Activated T-helper 2 cell treated with anti-CD3 and anti-CD28 coated beads, Interferon-gamma antibody, Interleukin-2, Interleukin-4, amounts not matched to agents 10 μg/mL and 5 μg/mL and 100 μg/mL, durations not matched to agents 14 hours and 24 hours and 36 hours (primary cell): Measurements from ENCODE around the gene SMAGP. TPM values are rescaled to one million over a fixed set of nuclear protein-coding genes. Genes with fewer than 3 reads are reported as not detected.

Experiments used
- DNase-seq: peaks from one replicate; pipeline ENCODE4 v3.0.0; 2021; ENCODE audit warnings: low spot score
- H3K27ac Mint-ChIP-seq: one replicate; pipeline ENCODE4 v1.8.0; 2021; ENCODE audit warnings: mixed read lengths
- H3K27me3 Mint-ChIP-seq: one replicate; pipeline ENCODE4 v1.8.0; 2021; ENCODE audit warnings: low read depth, mixed read lengths
- H3K36me3 Mint-ChIP-seq: one replicate; pipeline ENCODE4 v1.8.0; 2021; ENCODE audit warnings: low read depth, mixed read lengths
- H3K4me1 Mint-ChIP-seq: one replicate; pipeline ENCODE4 v1.8.0; 2021; ENCODE audit warnings: low read depth, mixed read lengths
- H3K4me3 Mint-ChIP-seq: one replicate; pipeline ENCODE4 v1.8.0; 2021; ENCODE audit warnings: low read depth, mild to moderate bottlenecking, moderate library complexity, mixed read lengths
- H3K9me3 Mint-ChIP-seq: one replicate; pipeline ENCODE4 v1.8.0; 2021; ENCODE audit warnings: mixed read lengths
- intact Hi-C: fragments of 100-400 bp; cut with micrococcal nuclease; formaldehyde crosslinking; loops from one replicate; pipeline ENCODE4 v1.15.1; 2023
- total RNA-seq: library from RNA; stranded (reverse); gene quantifications from 2 replicates; pipeline ENCODE4 v1.2.3, GENCODE V29; 2022

The SMAGP gene
- total RNA-seq, 1 donor from 2014 or later, result not detected

DNA sequence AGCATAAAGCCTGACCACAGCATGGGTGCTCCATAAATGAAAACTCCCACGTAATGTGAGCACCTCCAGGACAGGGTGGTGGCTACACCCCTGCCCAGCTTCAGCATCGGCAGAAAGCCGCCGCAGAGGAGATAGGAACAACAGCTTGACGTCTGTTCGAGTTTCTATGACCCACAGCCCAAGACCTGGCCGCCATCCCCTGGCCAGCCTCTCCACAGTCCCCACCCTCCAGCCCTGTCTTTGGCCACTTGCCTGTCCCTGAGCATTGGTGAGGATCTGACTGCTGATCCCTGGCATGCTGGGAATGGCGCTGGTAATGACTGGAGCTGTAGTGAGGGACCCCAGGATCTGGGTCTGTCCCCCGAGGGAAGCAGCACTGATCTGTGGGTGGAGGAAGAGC lies 73.7 kb downstream of the SMAGP start:
- Mint-ChIP-seq H3K36me3 (no peaks in the 10 kb centered on the region), H3K27me3 (no peaks in the 10 kb centered on the region), H3K4me1 (no peaks in the 10 kb centered on the region), H3K27ac (no peak overlapping the region), H3K4me3 (no peak overlapping the region), H3K9me3 (no peaks in the 10 kb centered on the region)
- intact Hi-C loops, result no loop called here
- DNase-seq, result no peak

DNA sequence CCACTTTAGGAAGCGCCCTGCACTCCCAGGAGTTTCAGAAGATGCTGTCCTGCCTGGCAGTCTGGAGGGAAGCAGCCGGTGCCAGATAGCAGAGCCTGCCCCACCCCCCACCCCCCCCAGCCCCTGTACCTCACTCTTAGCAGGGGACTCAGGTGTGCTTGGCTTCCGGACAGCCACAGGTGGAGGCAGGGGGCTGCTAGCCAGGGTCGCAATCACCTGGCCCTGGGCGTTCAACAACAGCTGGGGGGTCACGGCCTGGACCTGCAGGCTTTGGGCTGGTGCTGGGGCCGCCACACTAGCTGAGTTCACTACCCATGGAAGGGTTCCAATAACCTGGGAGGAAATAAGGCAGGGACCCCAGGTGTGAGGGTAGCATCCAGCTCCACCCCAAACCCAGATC lies 74.4 kb downstream of the SMAGP start:
- Mint-ChIP-seq H3K36me3 (no peaks in the 10 kb centered on the region), H3K4me1 (no peaks in the 10 kb centered on the region), H3K9me3 (no peaks in the 10 kb centered on the region), H3K27ac (no peak overlapping the region), H3K4me3 (no peak overlapping the region), H3K27me3 (no peaks in the 10 kb centered on the region)
- DNase-seq, result no peak
- intact Hi-C loops, result no loop called here

Other genes starting within 250 kb of the SMAGP start
- 56.6 and 62.9 TPM in 2 replicates for gene SLC11A2, start 244.0 kb downstream of the SMAGP start, total RNA-seq
- 61.0 and 63.1 TPM in 2 replicates for gene LETMD1, start 222.1 kb downstream of the SMAGP start, total RNA-seq
- gene CSRNP2, start 186.8 kb downstream of the SMAGP start, total RNA-seq, result 28.3 and 31.2 TPM in 2 replicates
- gene TFCP2, start 97.3 kb downstream of the SMAGP start, total RNA-seq, result 42.2 and 44.2 TPM in 2 replicates
- 4.9 and 5.5 TPM in 2 replicates for gene POU6F1, start 52.4 kb downstream of the SMAGP start, total RNA-seq
- gene DAZAP2, start 31.6 kb downstream of the SMAGP start, total RNA-seq, result 151 and 152 TPM in 2 replicates
- gene BIN2, start 53.8 kb upstream of the SMAGP start, total RNA-seq, result 45.8 and 47.0 TPM in 2 replicates
- gene CELA1, start 76.3 kb upstream of the SMAGP start, total RNA-seq, result not detected in 2 replicates
- gene GALNT6, start 121.0 kb upstream of the SMAGP start, total RNA-seq, result 19.9 and 22.7 TPM in 2 replicates
- gene SLC4A8, start 154.4 kb upstream of the SMAGP start, total RNA-seq, result 1.6 and 2.6 TPM in 2 replicates